HUES6 (cell line): Measurements from ENCODE around the gene MSANTD3.
"Not testable (repeated sequence)": the region's sequence is repeated elsewhere in the genome, so short reads cannot be mapped to it uniquely, and the experiment has no call there.

Experiments used
- H3K27ac ChIP-seq: 2 replicates; pipeline ENCODE4 v1.7.0; 2013; ENCODE audit warnings: low read depth, mild to moderate bottlenecking, low read length, inconsistent platforms
- H3K27me3 ChIP-seq: 2 replicates; pipeline ENCODE4 v1.6.1; 2013; ENCODE audit warnings: low read length; ENCODE audit not compliant: control insufficient read depth, insufficient read depth
- H3K36me3 ChIP-seq: 2 replicates; pipeline ENCODE4 v1.6.1; 2013; ENCODE audit warnings: low read length; ENCODE audit not compliant: control insufficient read depth, insufficient read depth
- H3K4me1 ChIP-seq: 2 replicates; pipeline ENCODE4 v1.6.1; 2013; ENCODE audit warnings: low read length; ENCODE audit not compliant: control insufficient read depth, insufficient read depth
- H3K4me3 ChIP-seq: 2 replicates; pipeline ENCODE4 v1.5.1; 2013; ENCODE audit warnings: low read depth, low read length
- H3K9ac ChIP-seq: one replicate; pipeline ENCODE4 v1.6.1; 2013; ENCODE audit warnings: mild to moderate bottlenecking, low read length
- H3K9me3 ChIP-seq: 2 replicates; pipeline ENCODE4 v1.6.1; 2013; ENCODE audit warnings: low read depth, low read length; ENCODE audit not compliant: control insufficient read depth, insufficient read depth

The MSANTD3 gene

GRCh38 chr9:100426530-100427365, at the start of gene MSANTD3:
TSS of gene MSANTD3 (plus strand) at chr9:100427143. CDS start at chr9:100441939, 14,796 bp downstream.
- H3K4me3 ChIP-seq, result peak within 1 kb of the TSS; percentile 71
- peak within 1 kb of the TSS; percentile 81 for H3K9ac ChIP-seq
- H3K27ac ChIP-seq, result peak within 1 kb of the TSS; percentile 69; the same call in 1 of the 2 replicates
- H3K27me3 ChIP-seq, result no peaks in the 10 kb centered on the region
- peaks cover 20% of the 10 kb centered on the region for H3K4me1 ChIP-seq
- no peaks in the 10 kb centered on the region for H3K9me3 ChIP-seq
- no peaks in the 10 kb centered on the region for H3K36me3 ChIP-seq

GRCh38 chr9:100379862-100380261, 47.1 kb upstream of the MSANTD3 start:
- Histone ChIP-seq H3K4me3 (no peak overlapping the region), H3K9me3 (peaks cover 10% of the 10 kb centered on the region), H3K27me3 (no peaks in the 10 kb centered on the region), H3K9ac (no peak overlapping the region), H3K4me1 (0 out of 2 replicates have a peak, but pooled peaks cover 4% of the 10 kb centered on the region), H3K36me3 (no peaks in the 10 kb centered on the region), H3K27ac (no peak overlapping the region)

GRCh38 chr9:100392989-100393388, 34.0 kb upstream of the MSANTD3 start:
- not testable (repeated sequence) for H3K36me3 ChIP-seq, H3K27me3 ChIP-seq, H3K4me3 ChIP-seq, H3K27ac ChIP-seq, H3K9ac ChIP-seq, H3K4me1 ChIP-seq
- peaks cover 15% of the 10 kb centered on the region for H3K9me3 ChIP-seq

- no peak overlapping the region for H3K4me3 ChIP-seq
These were observed 32.8 kb upstream of the MSANTD3 start for GRCh38 chr9:100394032-100394695.

GRCh38 chr9:100394816-100395215, 32.1 kb upstream of the MSANTD3 start:
- Histone ChIP-seq H3K4me1 (no peaks in the 10 kb centered on the region), H3K36me3 (no peaks in the 10 kb centered on the region), H3K9ac (no peak overlapping the region), H3K9me3 (peaks cover 15% of the 10 kb centered on the region), H3K4me3 (no peak overlapping the region), H3K27ac (no peak overlapping the region), H3K27me3 (no peaks in the 10 kb centered on the region)

More at GRCh38 chr9:100394032-100394695, 32.8 kb upstream of the MSANTD3 start:
- Histone ChIP-seq H3K27me3 (no peaks in the 10 kb centered on the region), H3K4me1 (no peaks in the 10 kb centered on the region), H3K27ac (no peak overlapping the region), H3K9ac (no peak overlapping the region), H3K36me3 (no peaks in the 10 kb centered on the region), H3K9me3 (peaks cover 15% of the 10 kb centered on the region)

GRCh38 chr9:100396769-100397168, 30.2 kb upstream of the MSANTD3 start:
- Histone ChIP-seq H3K4me1 (no peaks in the 10 kb centered on the region), H3K27me3 (no peaks in the 10 kb centered on the region), H3K36me3 (no peaks in the 10 kb centered on the region), H3K27ac (no peak overlapping the region), H3K4me3 (no peak overlapping the region), H3K9me3 (peaks cover 12% of the 10 kb centered on the region), H3K9ac (no peak overlapping the region)

GRCh38 chr9:100397529-100398266, 29.2 kb upstream of the MSANTD3 start:
- Histone ChIP-seq H3K4me1 (no peaks in the 10 kb centered on the region), H3K9me3 (peaks cover 9% of the 10 kb centered on the region; the same call in 1 of the 2 replicates), H3K4me3 (no peak overlapping the region), H3K27ac (no peak overlapping the region), H3K36me3 (no peaks in the 10 kb centered on the region), H3K27me3 (no peaks in the 10 kb centered on the region), H3K9ac (no peak overlapping the region)

GRCh38 chr9:100401042-100401441, 25.9 kb upstream of the MSANTD3 start:
- Histone ChIP-seq H3K27ac (no peak overlapping the region), H3K36me3 (no peaks in the 10 kb centered on the region), H3K9ac (no peak overlapping the region), H3K4me1 (no peaks in the 10 kb centered on the region), H3K9me3 (no peaks in the 10 kb centered on the region), H3K4me3 (no peak overlapping the region), H3K27me3 (no peaks in the 10 kb centered on the region)

GRCh38 chr9:100406962-100407361, 20.0 kb upstream of the MSANTD3 start:
- Histone ChIP-seq H3K36me3 (no peaks in the 10 kb centered on the region), H3K27ac (no peak overlapping the region), H3K27me3 (no peaks in the 10 kb centered on the region), H3K9ac (no peak overlapping the region), H3K4me3 (no peak overlapping the region), H3K4me1 (no peaks in the 10 kb centered on the region), H3K9me3 (peaks cover 7% of the 10 kb centered on the region)

GRCh38 chr9:100408546-100409175, 18.3 kb upstream of the MSANTD3 start:
- H3K9ac ChIP-seq, result no peak overlapping the region
- H3K4me3 ChIP-seq, result no peak overlapping the region
- no peak overlapping the region for H3K27ac ChIP-seq
- peaks cover 7% of the 10 kb centered on the region for H3K9me3 ChIP-seq
- no peaks in the 10 kb centered on the region for H3K4me1 ChIP-seq
- no peaks in the 10 kb centered on the region for H3K36me3 ChIP-seq
- no peaks in the 10 kb centered on the region for H3K27me3 ChIP-seq
